Epithelial cell of esophagus (primary cell): Measurements from ENCODE around the gene ITCH.

Experiments used
- DNase-seq: peaks from one replicate; pipeline ENCODE4 v3.0.0; 2010; ENCODE audit warnings: low read depth
- H3K4me3 ChIP-seq: 2 replicates; pipeline ENCODE4 v1.5.1; 2011; ENCODE audit warnings: mild to moderate bottlenecking, low read length, control low read depth
- TF ChIP-seq, protein P1 (sequence below): IDR thresholded peaks from 2 replicates; pipeline ENCODE4 v1.5.1; 2011; ENCODE audit warnings: low read depth, mild to moderate bottlenecking, low read length, control low read depth, inconsistent platforms; ENCODE audit not compliant: insufficient read depth; ENCODE audit errors: missing control alignments

Gene ITCH

DNA sequence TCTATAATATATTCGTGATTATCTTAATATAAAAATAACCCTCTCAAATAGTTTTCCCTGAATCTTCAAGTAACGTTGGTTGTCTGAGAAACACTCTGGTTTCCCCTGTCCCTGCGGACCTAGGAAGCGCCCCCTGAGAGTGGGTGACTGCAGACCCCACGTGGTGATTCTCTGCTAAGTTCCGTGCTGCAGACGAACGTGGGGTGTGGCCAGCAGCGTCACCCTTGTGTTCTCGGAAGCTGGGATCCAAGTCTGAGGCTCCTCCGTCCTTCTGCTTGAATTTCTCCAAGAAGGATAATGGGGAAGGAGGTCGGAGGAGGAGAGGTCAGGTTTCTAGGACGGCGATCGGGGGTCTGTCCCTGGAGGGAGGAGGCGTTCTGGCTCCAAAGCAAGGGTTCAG is 178.8 kb downstream of the ITCH start:
- TF ChIP-seq, protein P1, sequence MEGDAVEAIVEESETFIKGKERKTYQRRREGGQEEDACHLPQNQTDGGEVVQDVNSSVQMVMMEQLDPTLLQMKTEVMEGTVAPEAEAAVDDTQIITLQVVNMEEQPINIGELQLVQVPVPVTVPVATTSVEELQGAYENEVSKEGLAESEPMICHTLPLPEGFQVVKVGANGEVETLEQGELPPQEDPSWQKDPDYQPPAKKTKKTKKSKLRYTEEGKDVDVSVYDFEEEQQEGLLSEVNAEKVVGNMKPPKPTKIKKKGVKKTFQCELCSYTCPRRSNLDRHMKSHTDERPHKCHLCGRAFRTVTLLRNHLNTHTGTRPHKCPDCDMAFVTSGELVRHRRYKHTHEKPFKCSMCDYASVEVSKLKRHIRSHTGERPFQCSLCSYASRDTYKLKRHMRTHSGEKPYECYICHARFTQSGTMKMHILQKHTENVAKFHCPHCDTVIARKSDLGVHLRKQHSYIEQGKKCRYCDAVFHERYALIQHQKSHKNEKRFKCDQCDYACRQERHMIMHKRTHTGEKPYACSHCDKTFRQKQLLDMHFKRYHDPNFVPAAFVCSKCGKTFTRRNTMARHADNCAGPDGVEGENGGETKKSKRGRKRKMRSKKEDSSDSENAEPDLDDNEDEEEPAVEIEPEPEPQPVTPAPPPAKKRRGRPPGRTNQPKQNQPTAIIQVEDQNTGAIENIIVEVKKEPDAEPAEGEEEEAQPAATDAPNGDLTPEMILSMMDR: no peak
- no peak overlapping the region for H3K4me3 ChIP-seq
- no peak for DNase-seq

DNA sequence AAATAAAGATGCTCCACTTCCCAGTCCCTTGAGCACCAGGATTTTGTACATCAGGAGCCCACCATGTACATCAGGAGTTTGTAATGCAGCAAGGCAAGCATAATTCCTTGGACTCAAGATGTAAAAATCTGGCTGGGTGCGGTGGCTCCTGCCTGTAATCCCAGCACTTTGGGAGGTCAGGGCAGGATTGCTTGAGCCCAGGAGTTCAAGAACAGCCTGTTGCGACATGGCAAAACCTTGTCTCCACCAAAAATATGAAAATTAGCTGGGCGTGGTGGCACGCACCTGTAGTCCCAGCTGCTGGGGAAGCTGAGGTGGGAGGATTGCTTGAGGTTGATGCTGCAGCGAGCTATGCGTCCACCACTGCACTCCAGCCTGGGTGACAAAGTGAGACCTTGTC is 179.4 kb downstream of the ITCH start:
- TF ChIP-seq, protein P1: no peak
- DNase-seq: no peak
- H3K4me3 ChIP-seq: no peak overlapping the region

DNA sequence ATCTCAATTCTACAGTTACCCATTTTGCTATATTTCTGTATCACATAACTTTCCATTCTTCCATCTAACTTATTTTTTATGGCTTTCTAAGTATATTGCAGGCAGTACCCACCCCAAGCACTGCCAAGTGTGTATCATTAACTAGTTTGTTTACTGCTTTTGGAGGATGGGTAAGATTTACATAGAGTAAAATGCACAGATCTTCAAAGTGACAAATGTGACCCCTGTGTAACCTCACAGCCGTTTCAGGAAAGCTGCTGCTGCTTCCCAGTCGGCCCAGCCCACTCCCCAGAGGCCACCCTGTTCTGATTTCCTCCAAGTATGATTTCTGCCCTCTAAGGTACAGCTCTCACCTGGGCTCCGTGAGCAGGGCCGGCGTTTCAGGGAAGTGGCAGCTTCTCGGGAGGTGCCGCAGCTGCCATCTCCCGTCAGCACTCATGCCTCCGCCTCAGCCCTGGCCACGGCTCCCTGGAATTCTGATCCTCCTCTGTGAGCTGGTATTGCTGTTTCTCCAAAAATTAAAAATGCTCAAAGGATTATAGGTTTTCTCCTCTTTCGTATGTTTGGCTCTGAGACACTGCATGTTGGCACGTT is 180.5 kb downstream of the ITCH start:
- no peak for DNase-seq
- TF ChIP-seq, protein P1: no peak

DNA sequence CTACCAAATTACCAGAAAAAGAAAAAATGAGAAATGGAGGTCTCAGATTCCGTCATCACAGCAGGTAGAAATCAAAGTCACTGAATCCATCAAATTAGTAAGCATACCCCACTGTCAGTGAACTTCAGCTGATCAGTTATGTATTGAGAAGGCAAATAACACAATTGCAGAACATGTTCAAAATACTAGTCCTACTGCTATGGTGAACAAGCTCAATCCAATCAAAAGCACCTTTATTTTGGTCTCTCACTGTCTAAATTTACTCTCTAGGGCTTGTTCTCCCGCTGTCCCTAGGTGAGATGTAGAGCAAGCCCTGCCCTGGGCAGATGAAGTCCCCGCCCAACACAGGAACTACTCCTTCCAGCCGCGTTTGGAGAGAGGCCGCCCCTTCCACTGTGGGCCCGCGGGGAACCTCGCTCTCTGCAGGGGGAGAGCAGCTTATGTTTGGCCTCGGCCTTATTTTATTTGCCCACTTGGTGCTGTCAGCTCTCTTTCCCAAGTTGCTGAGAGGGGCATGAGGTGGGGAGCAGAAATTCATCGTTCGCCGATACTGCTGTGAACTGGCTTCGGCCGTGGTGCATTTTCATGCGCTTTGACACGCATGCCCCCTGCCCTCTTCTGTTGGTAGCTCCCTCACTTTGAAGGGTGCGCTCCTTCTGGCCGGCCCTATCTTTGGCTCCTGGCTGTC is 181.2 kb downstream of the ITCH start:
- no peak for DNase-seq
- TF ChIP-seq, protein P1: no peak
- H3K4me3 ChIP-seq: peak overlapping the region; percentile 24

More for the DNA sequence above, 180.5 kb downstream of the ITCH start:
- H3K4me3 ChIP-seq: no peak overlapping the region

DNA sequence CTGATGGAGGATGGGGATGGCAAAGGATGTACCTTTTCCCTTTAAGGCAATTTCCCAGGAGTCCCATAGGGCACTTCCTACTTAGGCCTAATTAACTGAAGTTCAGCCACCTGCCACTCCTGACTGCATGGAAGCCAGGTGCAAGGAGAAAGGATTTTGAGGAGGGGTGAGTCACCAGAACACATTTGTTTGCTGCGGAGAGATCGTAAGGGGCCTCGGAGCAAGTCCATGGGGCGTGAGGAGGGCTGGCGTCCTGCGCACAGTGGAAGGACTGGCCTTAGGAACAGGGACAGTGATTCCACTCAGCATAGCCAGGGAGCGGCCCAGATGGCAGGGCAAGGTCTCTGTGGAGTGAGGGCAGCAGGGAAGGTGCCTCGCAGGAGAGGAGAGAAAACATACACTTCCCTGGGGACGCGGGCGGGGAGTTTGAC is 183.7 kb downstream of the ITCH start:
- TF ChIP-seq, protein P1: no peak
- DNase-seq: no peak
- H3K4me3 ChIP-seq: no peak overlapping the region

DNA sequence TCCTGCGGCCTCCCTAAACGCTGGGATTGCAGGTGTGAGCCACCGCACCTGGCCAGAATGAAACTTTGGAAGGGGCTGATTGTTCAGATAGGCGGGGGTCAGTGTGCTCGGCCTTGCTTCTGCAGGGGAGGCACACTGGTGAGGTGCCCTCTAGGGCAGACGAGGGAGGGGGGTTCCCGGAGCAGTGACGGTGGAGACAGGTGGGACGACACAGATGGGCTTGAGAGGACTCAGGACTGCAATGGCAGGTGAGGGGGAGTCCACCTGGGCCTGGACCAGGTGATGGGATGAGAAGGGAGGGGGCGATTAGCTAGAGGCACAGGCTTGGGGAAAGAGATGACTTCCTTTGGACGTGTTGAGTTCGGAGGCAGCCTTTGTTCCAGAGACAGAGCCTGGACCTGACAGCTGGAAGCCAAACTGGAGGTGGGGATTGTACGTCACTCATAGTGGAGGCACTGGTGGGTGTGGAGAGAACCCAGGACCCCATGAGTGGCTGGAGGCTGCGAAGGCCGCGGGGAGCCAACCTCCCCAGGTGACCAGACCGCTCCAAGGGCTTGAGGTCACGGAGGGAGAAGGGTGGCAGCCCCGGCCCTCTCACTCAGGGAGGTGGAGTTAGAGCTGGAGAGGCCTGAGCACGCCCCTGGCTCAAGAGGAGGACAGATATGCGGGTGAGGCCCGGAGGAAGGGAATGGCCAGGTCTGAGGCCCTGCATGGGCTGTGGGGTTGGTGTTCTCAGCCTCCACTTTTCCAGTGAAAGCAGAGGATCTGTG is 185.0 kb downstream of the ITCH start:
- TF ChIP-seq, protein P1: no peak
- H3K4me3 ChIP-seq: no peak overlapping the region
- no peak for DNase-seq
